Activated T-cell treated with anti-CD3 and anti-CD28 coated beads, Interleukin-2, amount 50 U/mL, for 1 hour (primary cell): ENCODE data around the gene KCNMB2.

Source experiments
- DNase-seq: peaks from one replicate; pipeline ENCODE4 v3.0.0-alpha.2; 2020

KCNMB2 gene

DNA sequence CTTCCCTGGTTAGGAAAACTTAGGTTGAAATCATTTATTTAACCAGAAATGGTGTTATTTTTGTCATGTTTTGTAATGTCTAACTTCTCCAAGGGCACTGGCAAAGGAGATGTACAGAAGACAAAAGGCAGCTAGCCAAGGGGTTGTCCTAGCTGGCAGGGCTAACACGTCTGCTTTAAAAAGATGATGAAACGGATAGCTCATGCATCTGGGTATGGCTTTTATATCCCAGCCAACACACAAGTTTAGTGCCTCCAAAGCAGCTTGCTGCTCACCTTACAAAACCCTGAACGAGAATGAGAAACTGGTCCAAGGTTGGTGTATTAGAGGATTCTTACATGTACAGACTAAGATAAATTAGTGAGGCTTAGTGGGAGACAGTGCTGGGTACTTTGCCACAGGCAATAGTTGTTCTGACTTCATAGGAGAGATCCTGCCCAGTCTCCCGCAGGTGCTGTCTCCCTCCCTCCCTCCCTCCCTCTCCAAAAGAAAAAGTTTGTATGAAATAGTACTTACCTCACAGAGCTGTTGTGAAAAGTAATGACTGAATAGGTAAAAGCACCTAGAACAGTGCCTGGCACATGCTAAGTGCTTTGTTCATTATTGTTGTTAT is 47.8 kb downstream of the KCNMB2 start:
- DNase-seq, result no peak

DNA sequence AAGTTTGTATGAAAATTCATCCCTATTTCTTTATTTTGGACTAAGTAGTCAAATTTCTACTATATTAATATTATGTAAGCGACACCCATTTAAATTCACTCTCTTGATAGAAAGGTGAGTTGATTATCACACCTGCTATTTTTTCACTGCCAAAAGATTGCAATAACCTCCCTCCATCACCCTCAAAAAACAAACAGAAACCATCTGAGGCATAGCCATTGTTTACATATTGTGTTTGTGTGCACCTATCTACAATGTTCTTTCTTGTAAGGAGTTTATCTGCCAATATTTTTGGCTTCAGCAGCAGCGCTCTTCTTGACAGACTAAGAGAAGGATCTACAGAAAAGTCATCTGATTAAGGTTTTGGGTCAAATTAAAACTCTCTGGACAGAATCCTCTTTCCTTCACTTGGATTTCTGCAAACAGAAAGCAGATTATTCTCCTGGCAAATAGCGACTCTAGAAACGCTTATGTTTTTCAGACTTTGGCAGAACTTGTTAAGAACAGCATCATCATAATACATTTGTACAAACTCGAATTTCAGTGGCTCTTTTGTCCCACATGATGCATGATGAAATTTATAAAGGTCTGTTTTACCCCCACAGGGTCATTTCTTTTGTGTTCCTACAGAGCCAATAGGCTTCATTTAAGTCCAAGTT is 48.6 kb downstream of the KCNMB2 start:
- DNase-seq, result no peak

DNA sequence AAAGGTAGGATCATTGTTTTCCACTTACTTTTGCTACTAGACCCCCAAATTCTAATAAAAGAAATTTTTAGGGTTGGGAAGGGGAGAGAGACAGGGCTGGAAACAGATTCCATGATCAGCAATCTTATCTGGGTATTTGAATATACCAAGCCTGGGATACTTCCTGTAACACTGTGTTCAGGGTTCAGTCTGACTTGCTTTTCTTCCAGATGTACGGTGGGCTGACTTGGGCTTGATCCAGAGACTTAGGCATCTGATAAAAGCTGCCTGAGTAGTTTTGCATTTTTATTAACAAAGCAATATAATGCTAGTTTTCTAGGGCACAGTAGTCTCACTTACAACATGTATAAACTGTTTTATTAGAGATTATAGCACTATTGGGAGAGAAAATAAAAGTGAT is 49.2 kb downstream of the KCNMB2 start:
- no peak for DNase-seq

DNA sequence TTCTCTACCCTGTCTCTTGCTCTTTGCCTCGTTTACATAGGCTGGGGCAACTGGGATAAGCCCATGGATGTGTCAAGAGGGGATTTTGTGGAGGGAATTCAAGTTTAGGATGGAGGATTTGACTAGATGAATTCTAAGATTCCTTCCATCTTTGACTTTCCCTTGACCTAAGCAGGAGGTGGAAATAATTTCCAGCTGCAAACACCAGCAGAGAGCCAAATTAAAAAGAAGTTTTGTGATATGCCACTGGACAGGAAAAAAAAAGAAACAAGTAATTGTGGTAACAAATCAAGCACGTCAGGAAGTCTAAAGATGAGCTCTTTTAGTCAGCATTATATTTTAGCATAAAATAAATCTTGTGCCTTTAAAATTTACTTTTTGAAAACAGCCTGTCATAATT is 49.8 kb downstream of the KCNMB2 start:
- no peak for DNase-seq

DNA sequence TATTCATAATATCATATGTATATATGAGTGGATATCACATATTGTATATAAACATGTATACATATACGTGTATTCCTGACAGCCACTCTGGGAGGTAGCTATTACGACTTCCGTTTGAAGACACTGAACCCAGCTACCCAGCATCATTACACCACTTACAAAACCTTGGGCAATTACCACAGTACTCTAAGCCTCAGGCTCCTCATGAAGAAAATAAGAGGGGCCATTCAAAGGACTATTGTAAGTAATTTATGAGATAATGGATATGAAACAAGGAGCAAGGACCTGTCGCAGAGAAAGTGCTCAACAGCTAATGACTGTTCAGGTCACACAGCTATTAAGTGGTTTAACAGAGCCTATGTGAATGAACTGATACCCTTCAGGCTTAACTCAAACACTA is 52.4 kb downstream of the KCNMB2 start:
- no peak for DNase-seq

DNA sequence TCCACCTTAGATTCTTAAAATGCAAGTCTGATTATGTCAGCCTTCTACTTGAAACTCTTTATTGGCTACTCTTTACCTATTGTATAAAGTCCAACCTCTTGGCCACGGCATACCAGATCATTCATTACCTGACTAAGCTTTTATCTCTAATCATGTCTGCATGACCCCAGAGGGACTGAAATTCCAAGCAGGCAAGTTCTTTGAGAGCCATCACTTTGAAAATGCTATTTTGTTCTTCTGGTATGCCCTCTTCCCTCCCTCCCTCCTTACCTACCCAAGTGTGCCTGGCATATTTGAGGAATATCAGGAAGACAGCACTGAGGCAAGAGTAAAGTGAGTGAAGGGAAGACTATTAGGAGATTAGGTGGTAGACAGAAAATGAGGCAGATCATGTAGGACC is 57.5 kb downstream of the KCNMB2 start:
- no peak for DNase-seq

DNA sequence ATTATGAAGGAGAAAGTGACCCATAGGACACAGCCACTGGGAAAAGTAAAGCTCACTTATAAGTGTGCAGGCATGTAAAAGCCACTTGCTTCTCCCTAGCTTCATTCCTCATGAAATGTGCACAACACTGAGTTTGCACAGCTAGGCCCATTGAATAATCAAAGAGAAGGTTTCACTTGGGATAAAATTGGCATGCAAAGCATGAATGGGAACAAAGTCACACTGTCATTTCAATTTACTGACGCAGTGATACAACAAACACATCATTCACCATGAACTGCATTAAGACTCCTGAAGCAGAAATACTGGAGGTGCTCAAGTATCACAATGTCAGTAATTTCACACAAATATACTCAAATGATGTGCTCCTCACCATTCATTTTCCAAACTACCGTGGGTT is 61.1 kb downstream of the KCNMB2 start:
- no peak for DNase-seq

DNA sequence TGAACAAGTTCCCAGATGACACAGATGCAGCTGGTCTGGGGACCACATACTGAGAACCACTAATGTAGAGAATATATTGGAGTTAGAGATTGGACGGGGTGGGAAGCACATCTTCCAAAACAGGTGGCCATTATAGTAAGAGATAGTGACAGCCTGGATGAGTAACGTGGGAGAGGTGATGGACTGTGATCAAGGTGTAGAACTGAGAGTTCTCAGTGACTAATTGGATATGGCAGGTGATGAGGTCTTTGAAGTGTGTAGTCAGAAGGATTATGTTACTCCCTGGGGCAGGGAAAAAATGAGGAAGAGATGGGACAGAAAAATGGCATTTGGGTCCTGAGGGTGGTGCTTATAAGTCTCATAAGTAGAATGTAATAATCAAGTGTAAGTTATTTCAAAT is 66.6 kb downstream of the KCNMB2 start:
- DNase-seq, result no peak

DNA sequence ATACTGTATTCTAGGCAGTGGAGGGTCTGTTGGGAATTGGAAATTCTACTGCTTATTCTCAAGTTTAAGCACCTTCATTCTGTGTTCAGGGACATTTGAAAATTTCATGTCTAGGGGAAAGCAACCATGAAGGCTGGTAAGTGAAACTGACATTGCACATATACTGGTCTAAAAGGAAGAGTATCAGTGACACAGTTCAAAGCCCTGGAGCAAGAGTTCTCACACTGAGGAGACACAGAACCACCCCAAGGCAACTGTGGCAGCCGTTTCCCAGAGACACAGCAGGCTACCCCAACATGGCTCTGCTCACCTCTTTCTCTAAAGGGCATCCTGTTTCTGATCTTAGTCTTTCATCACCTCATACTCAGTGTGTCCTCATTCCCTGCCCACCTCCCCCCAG is 67.5 kb downstream of the KCNMB2 start:
- DNase-seq, result no peak

DNA sequence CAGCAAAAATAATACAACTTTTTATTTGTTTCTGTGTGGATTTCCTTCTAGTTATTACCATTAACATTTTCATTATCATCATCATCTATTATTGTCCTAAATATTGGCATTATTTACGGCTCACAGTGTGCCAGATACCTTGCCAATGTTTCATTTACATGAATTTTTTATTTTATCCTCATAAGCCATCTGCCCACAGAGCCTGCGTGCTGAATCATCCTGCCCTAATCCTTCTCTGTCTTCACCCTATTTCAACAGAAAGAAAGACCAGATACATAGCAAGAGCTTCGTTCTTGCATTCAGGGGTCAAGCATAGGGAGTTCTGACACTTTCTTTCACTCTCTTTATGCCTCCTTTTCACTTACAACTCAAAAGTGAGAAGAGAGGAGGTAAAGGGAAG is 82.0 kb downstream of the KCNMB2 start:
- DNase-seq, result no peak

DNA sequence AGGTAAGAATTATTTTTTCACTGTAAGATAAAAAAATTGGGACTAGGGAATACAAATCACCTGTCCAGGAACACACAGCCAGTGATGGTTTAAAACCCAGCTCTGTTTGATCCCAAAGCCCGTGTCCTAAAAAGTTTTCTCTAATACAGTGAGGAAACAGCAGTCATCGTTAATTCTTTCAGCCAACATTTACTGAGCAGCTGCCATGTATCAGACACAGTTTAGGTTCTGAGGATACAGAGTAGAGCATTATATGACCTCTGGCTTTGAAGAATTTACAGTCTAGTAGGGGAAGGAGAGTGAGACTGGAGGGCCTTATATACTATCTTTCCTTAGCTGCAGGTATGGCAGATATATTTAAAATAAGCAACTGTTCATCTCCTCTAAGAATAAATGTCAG is 82.7 kb downstream of the KCNMB2 start:
- no peak for DNase-seq

DNA sequence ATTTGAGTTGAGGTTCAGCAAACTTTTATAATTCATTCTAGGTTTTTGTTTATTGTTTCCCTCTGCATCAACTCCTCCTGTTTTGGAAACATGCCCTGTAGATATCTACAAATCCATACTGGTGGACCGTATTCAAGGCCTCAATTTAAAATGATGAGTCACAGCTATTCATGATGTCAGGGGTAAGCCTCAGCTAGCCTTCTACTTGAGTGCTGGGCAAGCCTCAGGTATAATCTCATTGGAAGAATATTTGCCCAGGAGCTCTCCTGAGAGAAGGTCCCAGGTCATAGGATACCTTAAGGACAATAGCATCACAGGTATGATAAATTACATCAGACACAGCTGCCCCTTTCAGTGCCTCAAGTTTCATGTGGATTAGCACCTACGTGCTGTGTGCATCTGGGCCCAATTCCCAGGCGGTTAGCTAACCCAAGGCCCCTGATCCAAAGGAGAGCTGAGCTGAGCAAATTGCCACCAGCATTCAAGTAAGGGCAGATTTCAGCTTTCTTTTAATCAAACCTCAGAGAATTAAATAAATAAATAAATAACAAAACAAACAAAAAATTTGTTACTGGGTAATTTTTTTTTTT is 87.5 kb downstream of the KCNMB2 start:
- no peak for DNase-seq

DNA sequence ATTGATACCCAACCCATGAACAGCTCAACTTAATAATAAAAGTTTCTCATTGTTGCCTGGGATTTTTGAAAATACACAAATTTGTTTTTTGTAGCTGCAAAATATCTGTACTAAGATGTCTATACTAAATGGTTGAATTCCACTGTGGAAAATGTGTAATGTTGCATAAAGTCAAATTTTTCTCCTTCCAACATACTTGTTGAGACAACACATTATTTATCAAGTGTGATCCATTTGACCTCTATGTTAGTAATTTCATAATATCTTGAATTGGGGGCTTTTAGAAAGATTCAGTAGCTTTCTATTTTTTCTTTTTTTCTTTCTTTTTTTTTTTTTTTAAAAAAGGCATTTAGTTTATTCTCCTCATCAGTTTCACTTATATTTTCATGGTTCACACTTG is 88.0 kb downstream of the KCNMB2 start:
- no peak for DNase-seq

DNA sequence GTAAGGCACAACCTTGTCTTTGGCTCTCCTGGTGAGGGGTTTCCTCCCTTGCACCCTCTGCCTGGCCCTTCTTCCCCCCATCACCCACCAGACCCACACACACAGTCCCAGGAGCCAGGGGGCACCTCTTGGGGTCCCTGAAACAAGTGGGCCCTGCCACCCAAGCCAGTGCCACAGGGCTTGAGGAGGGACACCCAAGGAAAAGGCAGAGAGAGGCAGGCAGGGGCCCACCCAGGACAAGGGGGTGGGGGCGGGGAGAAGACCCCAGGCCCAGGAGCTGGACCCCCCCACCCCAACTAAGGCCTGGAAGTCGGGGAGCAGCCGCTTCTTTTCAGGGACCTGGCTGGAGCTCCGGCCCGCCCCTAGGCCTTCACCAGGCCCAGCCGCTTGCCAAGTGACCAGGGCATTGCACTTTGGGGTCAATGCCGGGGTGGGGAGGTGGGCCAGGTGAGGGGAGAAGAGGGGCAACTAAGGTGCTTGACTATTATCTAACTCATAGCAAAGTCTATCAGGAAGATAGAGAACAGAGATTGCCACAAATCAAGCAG is 88.9 kb downstream of the KCNMB2 start:
- DNase-seq, result no peak

DNA sequence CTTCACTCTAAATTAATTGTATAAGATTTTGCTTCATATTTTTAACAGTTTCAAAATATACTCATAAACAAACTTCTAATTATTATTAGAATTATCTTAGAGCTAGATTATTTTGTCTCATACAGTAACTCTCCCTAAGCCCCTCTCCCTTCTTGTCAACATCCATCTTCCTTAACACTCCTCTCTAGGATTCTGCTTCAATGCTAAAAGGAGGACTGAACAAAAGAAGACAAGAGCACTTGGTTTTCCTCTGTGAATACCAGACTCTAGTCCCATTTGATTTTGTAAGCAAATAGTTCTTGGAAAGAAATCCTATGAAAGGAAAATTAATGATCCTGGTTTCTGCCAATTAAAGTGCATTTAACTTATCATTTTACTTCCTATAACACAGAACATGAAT is 91.8 kb downstream of the KCNMB2 start:
- no peak for DNase-seq

DNA sequence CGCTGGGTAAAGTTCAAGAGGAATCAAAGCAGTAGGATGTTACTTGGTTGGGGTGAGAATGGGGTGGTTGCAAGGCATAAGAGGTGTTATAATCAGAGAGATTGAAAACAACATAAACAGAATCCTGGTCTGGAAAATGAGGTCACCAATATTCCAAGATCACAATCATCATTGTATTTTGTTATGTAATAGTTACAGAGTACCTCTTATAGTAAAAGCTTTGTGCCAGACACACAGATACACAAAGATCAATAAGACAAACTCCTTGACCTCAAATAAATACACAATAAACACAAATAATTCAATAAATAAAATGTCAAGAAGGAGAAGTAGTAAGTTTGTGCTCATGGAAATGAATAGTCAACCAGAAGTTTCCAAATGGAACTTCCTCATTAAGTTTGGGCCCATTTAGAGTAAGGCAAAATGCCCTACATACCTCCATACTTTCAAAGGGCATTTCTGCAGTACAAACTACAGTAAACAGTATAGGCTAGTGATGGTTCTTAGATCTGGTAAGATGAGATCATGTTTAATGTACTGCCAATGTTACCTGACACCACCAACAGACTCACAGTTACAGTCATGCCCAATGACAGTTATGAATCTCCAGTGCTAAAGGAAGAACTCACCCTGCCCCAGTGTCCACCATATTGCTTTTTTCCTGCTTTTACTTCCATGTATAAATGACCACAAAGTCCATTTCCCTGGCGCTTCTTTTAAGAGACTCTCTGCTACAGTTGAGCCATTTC is 93.4 kb downstream of the KCNMB2 start:
- no peak for DNase-seq

DNA sequence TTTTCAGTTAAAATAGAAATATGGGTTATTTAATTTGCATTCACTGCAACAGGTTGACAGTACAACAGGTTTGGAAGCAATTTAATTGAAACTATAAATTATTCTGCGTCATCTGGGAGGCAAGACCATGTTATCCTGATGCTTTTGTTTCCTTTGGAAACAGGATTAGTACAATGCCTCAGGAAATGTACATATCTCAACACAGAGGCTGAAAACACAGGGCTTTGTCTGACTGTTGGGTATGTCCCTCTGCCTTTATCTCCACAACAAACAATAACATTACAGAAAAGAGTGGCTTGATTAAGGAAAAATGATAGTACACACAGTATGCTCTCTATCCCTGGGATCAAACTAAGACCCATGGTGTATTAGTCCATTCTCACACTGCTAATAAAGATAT is 95.7 kb downstream of the KCNMB2 start:
- no peak for DNase-seq

DNA sequence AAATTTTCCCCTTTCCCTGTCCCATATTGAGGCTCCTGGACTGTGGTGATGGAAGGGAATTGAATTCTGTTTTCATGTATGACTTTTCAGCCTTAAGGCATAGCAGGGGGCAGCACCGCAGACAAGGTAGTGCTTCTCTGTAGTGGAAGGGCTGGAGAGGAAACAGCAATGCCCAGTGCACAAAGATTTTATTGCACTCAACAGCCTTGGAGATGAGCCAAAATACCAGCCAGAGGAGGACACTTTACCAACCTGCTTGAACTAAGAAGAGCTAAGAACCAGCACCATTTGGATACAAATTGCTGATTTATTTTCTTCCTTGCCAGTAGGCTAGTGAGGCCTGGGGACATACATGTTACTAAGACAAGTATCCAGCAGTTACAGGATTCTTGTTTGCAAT is 98.7 kb downstream of the KCNMB2 start:
- no peak for DNase-seq

DNA sequence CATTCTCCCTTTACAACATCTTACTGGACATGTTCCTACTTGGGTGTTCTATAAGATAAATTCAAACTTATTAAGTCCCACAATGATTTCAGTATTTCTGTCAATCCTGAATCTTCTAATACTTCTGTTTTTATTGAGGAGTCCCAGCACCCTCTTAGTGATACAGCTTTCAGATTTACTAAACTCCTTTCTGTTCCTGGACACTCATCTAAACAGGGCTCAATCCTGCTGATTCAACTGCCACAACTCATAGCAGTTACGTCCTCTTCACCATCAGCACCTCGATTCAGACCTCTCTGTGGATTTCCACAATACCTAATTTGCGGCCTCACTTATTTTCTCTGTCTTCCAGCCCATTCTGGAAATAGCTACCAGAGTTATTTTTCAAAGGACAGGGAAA is 101.6 kb downstream of the KCNMB2 start:
- DNase-seq, result no peak

DNA sequence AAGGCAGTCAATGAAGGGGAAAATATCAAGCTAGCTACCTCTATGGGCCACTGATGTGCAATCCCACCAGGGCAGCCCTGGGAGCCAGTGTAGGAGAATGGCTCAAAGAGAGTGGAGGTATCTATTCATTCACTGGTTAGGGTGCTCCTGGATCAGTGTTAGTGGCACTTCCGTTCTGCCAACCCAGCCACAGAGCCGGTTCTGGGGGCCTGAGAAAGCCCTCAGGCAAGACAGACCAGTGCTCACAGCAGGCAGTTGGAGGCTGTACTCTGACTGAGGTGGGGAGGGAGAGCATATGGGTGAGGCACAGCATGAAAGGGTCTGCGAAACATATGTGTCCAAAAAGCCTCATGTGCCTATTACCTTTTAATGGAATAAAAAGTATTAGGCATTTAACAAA is 109.3 kb downstream of the KCNMB2 start:
- DNase-seq, result no peak

DNA sequence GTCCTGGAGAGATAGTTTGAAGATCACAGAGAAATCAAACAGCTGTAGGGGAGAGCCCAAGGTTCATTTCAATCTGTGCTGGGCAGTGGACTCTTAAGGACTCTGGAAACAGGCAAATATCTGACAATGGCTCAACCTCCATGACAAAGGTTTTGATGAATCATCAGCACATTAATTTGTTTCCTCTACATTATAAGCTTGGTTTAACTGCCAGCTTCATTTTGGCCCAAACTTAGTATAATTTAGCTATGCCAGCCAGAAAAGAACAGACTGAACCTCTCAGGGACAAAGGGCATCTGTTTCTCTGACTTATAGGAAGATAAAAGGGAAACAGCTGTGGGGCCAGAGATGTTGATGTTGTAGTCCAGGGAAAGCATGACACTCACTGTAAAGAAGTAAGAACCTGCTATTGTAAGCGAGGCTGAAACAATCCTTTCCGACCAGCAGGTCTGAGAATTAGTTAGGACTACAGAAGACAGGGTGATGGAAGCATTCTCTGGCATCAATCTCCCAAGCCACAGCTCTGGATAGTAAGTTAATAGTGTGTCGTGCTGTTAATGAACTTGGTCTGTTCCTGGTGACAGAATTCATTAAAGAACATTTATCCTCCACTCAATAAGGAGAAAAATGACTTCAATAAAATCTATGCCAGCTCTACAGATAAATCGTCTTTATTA is 110.1 kb downstream of the KCNMB2 start:
- DNase-seq, result no peak

DNA sequence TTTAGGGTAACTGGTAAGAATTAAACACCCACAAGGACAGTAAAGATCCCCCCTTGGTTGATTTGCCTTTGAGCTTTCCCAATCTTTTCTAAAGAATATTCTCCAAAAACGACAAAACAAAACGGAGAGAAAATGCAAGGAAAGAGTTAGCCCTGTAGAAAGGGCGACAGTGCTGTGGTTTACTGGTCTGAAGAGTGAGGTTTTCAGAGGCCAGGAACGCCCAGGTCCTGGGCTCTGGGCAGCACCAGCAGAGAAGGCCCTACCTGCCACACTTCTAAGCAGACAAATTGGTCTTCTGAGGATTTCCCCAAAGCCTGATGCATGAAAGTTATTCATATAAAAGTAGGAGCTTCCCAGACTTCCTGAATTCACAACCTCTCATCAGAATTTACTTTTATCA is 119.3 kb downstream of the KCNMB2 start:
- DNase-seq, result no peak

DNA sequence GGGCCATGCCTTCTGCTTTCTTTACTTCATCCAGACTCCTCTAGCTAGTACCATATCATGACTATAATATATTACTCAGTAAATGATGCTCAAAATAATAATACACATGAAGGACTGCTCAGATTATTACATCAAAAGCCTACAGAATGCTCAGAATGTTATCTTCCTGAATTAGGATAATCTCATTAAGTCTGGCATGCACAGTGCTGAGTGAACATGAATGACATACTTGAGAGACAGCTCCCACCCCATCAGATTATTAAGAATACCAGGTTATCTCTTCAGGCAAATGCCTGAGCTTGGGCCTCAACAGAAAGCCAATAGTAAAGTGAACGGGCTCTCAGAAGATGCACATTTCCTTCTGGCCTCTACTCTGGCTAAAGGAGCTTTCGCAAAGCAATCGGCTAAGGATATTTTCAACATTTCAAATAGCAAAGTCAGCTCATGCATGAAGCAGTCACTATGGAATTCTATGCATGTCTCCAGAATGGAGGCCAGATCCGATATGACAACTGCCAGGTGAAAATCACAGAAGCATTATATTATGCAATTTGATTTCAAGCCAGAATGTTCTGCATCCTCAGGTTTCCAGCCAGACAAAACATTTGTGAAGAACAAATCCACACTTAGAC is 122.6 kb downstream of the KCNMB2 start:
- DNase-seq, result no peak
